Omental fat pad (tissue), 4 donors: ENCODE measurements around the gene SF3B6. TPM values are rescaled to one million over a fixed set of nuclear protein-coding genes. Genes with fewer than 3 reads are reported as not detected.
"Not testable (repeated sequence)": the region's sequence is repeated elsewhere in the genome, so short reads cannot be mapped to it uniquely, and the experiment has no call there.

ENCODE experiments used
- ATAC-seq: fragments of 150-250 bp; one replicate; pipeline ENCODE4 v1.9.1; 2016; ENCODE audit warnings: mild to moderate bottlenecking, moderate library complexity; ENCODE audit not compliant: low FRiP score
- DNase-seq: peaks from one replicate; pipeline ENCODE4 v3.0.0-alpha.2; 2019; ENCODE audit warnings: low spot score
- CTCF ChIP-seq, 3 donors: fragments of 450-650 bp; IDR thresholded peaks; one replicate each; pipeline ENCODE4 v1.5.1; 2016 to 2017; ENCODE audit warnings: antibody characterized with exemption in 3 of 3, mild to moderate bottlenecking in 3 of 3, moderate library complexity in 2 of 3
- total RNA-seq, 4 donors: library from RNA; depleted of rRNA; stranded (reverse); fragments of >200 nt; gene quantifications; one replicate each; pipeline ENCODE4 v1.1.0, GENCODE V29; 2016

Gene SF3B6
- total RNA-seq, 4 donors from 2014 or later = 80.8 to 91.4 (median 89.2) TPM

DNA sequence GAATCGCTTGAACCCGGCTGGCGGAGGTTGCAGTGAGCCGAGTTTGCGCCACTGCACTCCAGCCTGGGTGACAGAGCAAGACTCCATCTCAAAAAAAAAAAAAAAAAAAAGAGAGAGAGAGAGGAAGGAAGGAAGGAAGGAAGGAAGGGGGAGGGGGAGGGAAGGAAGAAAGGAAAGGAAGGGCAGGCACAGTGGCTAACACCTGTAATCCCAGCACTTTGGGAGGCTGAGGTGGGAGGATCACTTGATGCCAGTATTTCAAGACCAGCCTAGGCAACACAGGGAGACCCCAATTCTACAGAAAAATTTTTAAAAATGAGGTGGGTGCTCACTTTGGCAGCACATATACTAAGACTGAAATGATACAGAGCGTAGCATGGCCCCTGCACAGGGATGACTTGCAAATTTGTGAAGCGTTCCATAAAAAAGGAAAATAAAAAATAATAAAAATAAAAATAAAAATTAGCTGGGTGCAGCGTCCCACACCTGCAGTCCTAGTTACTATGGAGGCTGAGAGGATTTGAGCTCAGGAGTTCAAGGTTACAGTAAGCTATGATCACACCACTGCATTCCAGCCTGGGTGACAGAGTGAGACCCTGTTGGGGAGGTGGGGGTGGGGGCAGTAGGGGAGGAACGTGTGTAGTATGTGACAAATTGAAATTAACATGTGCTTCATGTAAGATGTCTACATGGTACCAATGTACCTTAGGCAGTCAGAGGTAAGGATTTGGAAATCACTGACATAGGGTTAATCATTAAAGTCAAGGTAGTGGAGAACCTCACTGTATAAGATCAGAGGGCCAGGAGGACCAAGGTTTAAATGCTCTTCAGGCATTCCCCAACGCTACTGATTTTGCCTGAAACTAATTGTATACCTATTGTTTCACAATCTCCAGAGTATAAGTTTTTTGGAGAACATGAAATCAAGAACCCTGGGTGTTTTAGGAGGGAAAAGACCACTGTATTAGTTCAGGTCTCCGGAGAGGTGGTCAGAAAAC is 30.3 kb downstream of the SF3B6 start:
- no peak for TF ChIP-seq CTCF (IDR thresholded peaks at IDR 0.05)
- DNase-seq (no peak), ATAC-seq (no peak)

- not testable (repeated sequence) for DNase-seq, ATAC-seq
These were observed 33.0 kb downstream of the SF3B6 start for GRCh38 chr2:24043133-24043532.

DNA sequence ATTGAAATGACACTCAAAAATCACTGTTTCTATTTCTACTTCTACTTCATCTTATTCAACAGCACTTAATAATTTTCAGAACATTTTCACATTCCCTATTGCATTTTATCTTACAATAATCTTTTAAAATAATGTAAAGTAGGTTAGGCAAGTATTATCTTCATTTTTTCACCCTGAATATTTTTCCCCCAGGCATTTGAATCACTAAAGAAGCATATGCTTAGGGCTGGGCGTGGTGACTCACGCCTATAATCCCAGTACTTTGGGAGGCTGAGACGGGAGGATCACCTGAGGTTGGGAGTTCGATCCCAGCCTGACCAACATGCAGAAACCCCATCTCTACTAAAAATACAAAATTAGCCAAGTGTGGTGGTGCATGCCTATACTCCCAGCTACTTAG is 35.6 kb downstream of the SF3B6 start:
- DNase-seq = no peak
- ATAC-seq = no peak
- TF ChIP-seq CTCF (IDR thresholded peaks at IDR 0.05) = no peak

DNA sequence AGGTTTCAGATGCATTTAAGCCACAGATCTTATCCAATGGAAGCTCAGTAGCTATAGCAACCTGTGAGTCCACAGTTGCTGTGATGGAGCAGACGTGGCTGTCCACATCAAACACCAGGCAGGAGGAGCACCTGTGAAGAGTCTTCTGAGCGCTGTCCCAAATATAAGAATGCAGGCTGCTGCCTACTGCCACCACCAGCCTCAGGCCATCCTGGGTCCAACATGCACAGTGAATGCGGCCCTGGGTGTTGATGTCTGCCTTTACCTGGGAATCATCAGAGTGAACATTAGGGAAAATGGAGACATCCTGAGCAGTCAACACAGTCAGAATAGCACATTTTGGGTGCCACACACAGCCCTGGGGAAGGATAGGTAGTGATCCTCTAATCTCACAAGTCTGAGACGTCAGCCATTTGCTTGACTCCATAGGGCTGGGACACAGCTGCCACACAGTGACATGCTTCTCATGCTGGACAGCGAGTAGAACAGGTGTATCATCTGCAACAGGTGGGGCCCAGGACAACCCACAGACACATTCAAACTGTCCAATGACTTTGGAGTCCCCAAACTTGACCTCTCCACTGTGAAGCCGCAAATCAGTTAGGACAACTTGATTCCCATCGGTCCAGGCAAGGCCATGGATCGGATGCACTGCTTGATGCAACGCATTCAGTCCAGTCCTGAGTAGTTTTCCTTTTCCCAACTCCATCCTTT is 37.2 kb downstream of the SF3B6 start:
- ATAC-seq = no peak
- no peak for TF ChIP-seq CTCF (IDR thresholded peaks at IDR 0.05)
- DNase-seq = no peak

GRCh38 chr2:24026233-24026632 is 49.9 kb downstream of the SF3B6 start:
- ATAC-seq (no peak), DNase-seq (no peak)
- no peak for TF ChIP-seq CTCF (IDR thresholded peaks at IDR 0.05)

- no peak for TF ChIP-seq CTCF (IDR thresholded peaks at IDR 0.05)
- ATAC-seq (no peak), DNase-seq (no peak)
These were observed 51.0 kb downstream of the SF3B6 start for GRCh38 chr2:24024996-24025663.

DNA sequence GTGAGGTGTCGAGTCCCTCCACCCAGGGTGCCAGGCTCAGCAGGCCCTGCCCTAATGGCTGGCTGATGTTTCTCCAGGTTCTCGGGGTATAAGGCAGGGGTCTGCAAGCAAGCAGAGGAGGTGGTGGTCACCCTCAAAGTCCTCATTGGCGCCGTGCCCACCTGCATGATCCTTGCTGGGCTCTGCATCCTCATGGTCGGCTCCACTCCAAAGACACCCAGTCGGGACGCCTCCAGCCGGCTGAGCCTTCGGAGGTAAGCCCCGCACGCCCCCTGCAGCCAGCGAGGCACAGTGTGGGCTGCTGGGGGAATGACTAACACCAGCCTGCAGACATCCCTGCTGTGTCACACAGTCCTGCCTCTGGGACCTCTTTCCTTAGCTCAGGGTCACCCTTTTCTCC is 52.1 kb downstream of the SF3B6 start:
- TF ChIP-seq CTCF (IDR thresholded peaks at IDR 0.05) = no peak
- DNase-seq = no peak
- no peak for ATAC-seq
